Inflammatory macrophage treated with lipopolysaccharide for 1 hour (primary cell): Measurements from ENCODE around the gene ALPI.
"Not testable (repeated sequence)": the region's sequence is repeated elsewhere in the genome, so short reads cannot be mapped to it uniquely, and the experiment has no call there.

Source experiments
- DNase-seq, 2 donors: peaks; one replicate each; pipeline ENCODE4 v3.0.0-alpha.2; 2020 to 2022

Gene ALPI

DNA sequence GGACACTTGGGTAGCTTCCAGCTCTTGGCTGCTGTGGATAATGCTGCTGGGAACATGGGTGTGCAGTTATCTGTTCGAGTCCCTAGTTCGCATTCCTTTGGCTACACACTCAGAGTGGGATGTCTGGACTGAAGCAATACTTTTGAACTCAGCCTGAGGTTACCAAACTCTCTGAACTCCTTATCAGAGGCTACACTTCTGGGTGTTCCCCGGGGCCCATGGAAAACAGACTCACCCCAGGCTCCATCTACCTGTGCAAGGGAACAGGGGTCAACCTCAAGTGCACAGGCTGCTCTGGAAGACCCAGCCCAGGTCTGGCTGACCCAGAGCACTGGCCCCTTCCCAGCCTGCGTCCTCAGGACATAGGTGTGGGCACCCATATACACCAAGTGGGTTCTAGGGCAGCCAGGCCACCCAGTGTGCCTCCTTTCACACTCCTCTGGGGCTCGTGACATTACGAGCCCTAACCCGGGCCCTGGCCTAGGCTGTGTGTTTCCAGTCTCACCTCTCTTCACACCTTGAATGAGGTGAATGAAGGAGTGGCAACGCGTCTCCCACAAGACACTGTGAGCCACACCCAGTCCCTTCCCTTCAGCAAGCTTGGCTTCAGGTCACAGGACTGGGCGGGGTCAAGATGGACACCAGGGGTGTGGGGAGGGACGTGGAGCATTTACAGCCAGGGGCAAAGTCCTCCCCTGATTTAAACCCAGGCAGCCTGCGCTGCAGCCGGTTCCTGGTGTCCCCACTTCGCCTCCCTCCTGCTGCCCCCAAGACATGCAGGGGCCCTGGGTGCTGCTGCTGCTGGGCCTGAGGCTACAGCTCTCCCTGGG lies at the start of gene ALPI:
Gene ALPI (plus strand): TSS at position 728 of the 830 bp plus-strand sequence. CDS start 47 bp downstream, at position 775.
- no peak for DNase-seq

DNA sequence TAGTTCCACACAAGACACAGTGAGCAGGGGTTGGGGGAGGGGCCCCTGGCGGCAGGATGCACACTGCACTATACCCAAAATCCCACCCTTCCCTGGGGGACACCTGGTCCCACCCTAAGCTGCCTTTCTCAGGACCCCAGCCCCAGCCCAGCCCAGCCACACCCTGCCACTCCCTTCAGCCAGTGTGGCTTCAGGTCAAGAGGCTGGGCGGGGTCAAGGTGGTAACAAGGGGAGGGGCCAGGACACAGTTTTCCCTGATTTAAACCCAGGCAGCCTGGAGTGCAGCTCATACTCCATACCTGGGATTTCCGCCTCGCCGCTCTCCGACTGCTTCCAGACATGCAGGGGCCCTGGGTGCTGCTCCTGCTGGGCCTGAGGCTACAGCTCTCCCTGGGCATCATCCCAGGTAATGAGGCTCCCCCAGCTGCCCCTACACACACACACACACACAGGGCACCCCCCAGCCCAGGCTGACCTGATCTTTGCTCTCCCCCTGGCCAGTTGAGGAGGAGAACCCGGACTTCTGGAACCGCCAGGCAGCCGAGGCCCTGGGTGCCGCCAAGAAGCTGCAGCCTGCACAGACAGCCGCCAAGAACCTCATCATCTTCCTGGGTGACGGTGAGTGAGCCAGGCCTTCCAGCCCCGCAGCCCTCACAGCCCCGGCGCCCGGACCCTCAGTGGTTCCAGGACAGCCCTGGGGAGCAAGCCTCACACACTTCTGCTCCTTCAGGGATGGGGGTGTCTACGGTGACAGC lies 49.2 kb upstream of the ALPI start, which contains the start of gene ALPG:
Gene ALPG (plus strand): TSS at position 289 of the 755 bp plus-strand sequence. CDS start 51 bp downstream, at position 340.
- DNase-seq, result no peak

DNA sequence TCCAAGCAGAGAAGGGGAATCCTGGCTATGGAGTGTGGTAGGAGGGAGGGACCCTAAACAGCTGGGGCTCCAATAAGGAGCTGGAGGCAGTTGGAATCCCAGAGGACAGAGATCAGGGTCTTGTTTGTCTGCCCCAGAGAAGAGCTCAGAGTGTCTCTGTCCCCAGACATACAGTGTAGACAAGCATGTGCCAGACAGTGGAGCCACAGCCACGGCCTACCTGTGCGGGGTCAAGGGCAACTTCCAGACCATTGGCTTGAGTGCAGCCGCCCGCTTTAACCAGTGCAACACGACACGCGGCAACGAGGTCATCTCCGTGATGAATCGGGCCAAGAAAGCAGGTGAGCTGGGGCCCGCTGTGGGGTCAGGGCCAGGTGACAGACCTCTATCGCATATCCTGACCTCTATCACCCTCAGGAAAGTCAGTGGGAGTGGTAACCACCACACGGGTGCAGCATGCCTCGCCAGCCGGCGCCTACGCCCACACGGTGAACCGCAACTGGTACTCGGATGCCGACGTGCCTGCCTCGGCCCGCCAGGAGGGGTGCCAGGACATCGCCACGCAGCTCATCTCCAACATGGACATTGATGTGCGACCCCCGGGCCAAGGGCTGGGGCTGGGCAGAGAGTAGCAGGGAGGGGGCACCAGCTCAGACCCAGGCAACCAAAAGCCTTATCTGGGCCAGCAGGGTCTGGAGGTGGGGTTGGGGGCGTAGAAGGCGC lies 48.4 kb upstream of the ALPI start:
- DNase-seq, result not testable (repeated sequence)

DNA sequence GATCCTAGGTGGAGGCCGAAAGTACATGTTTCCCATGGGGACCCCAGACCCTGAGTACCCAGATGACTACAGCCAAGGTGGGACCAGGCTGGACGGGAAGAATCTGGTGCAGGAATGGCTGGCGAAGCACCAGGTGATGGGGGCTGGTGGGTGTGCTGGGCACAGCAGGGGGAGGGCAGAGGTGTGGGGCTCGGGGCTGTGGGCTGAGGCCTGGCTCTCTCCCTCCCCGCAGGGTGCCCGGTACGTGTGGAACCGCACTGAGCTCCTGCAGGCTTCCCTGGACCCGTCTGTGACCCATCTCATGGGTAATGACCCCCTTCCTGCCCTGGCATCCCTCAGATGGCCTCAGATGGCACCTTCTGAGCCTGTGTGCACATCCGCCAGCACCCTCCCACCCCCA lies 47.7 kb upstream of the ALPI start:
- not testable (repeated sequence) for DNase-seq

DNA sequence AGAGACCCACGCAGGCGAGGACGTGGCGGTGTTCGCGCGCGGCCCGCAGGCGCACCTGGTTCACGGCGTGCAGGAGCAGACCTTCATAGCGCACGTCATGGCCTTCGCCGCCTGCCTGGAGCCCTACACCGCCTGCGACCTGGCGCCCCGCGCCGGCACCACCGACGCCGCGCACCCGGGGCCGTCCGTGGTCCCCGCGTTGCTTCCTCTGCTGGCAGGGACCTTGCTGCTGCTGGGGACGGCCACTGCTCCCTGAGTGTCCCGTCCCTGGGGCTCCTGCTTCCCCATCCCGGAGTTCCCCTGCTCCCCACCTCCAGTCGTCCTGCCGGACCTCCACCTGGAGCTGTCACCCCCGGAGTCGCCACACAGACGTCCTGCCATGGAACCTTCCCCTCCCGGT lies 46.3 kb upstream of the ALPI start:
- not testable (repeated sequence) for DNase-seq

DNA sequence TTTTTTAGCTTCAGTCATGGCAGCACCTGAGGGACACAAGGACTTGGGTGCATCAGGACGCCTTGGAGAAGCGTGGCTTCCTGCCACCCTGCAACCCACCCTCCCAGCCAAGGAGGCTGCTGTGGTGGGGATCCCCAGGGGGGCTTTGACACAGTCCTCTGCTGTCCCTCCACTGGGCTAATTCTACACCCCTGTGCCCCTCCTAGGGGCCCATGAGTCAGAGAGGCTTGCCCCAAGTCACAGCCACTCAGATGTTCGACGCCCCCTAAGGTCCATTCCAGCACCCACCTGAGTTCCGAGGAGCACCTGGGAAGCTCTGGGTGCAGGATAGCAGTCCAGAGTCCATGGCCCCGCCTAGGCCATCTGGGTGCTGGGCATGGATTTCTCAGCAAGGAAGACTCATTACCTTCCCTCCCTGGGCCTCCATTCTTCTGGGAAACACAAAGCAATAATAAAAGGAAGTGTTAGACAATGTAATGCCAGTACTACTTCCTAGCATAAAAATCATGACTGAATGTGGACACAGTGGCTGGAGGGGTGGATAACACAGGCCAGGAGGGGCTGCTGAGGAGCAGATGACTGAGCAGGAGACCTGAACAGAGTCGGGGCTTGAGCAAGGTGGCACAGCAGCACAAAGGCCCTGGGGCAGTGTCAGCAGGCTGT lies 45.6 kb upstream of the ALPI start:
- no peak for DNase-seq

DNA sequence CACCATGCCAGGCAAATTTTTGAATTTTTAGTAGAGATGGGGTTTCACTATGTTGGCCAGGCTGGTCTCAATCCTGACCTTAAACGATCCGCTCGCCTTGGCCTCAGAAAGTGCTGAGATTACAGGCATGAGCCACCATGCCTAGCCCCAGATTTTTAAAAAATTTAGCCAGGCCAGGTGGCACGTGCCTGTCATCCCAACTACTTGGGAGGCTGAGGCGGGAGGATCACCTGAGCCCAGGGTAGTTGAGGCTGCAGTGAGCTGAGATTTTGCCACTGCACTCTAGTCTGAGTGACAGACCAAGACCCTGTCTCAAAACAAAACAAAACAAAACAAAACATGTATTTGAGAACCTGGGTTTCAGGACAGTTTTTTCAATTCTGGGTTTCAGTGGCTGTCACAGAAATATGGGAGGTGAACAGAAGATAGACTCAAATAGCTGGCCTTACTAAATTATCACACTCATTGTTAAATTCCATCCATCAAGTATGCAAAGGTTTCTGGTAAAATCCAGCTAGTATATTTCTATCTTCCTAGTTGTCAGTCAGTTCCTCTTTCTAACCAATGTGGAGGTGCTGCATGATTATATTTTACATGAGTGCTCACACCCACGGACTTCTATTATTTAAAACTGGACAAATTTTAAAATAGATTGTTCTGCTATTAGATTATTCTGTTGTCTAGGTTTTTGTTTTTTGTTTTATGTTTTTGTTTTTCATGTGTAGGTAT lies 43.9 kb upstream of the ALPI start:
- no peak for DNase-seq

DNA sequence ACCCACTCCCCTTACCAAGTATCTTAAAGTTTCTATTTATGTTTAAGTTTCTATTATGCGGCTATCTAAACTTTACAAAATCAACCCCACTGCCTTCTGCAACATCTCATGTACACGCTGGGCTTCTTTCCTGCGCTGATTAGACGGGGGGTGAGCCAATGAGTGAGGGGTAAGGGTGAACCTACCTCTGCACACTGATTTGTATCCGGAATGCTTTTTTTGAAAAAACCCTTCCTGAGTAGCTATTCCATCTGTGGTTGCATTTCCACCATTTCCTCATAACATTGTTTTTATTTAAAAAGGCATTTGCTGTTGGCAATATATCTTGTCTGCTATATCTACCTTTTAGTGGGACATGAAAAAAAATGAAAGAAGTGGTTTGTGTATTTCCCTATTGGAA lies 43.0 kb upstream of the ALPI start:
- no peak for DNase-seq

DNA sequence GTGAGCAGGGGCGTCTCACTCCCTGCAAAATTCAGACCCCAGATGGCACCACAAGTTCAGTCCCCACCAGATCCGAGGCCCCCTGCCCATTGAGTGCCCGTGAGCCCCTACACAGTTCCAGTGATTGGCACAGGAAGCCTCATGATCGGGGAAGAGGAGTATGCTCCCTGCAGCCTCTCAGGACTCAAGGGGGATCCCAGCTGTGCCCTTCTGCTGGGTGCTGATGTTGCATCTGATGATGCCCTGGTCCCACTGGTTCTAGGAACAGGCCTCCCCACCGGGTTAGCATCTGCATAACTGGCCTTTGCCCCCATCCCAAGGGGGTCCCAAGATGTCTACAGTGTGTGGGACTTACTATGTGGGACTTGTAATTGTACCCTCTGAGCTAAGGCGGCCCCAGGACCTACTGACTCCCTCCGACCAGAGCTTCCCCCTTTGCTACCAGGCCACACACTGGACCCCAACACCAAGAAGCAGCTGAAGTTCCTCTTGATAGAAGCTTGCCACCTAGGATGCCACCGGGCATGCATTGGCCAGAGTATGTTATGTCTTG lies 40.7 kb upstream of the ALPI start:
- DNase-seq, result no peak

DNA sequence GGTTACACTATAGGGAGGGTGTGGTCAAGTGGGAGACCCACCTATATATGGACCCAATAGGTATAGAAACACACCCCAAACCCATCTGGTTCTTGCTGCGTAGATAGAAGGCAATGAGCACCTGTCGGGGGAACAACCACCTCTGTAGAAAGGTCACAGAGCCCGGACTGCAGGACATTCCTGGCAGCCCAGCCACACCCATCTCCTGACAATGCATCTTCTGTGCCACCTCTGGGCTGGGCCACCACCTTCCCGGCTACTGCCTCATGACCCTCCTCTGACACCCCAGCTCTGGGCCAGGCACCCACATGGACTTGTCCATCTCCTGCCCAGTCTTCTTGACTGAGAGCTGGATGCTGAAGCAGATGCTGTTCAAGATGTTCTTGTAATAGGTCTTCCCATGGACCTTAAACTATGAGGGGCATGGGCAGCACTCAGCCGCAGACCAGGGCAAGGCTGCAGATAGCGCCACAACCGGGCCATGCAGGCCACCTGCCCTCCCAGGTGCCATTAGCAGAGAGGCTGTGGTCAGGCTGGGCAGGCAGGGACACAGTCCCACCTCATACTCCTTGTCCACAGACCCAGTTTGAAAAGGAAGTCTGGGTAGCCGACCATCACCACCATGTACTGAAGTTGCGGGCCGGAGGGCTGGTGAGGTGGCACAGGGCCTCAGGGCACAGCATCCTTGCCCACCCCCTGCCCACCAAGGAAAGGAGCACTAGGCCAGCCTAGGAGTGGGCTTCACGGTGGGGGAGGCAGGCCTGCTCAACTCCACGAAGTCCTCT lies 40.0 kb upstream of the ALPI start:
- no peak for DNase-seq

DNA sequence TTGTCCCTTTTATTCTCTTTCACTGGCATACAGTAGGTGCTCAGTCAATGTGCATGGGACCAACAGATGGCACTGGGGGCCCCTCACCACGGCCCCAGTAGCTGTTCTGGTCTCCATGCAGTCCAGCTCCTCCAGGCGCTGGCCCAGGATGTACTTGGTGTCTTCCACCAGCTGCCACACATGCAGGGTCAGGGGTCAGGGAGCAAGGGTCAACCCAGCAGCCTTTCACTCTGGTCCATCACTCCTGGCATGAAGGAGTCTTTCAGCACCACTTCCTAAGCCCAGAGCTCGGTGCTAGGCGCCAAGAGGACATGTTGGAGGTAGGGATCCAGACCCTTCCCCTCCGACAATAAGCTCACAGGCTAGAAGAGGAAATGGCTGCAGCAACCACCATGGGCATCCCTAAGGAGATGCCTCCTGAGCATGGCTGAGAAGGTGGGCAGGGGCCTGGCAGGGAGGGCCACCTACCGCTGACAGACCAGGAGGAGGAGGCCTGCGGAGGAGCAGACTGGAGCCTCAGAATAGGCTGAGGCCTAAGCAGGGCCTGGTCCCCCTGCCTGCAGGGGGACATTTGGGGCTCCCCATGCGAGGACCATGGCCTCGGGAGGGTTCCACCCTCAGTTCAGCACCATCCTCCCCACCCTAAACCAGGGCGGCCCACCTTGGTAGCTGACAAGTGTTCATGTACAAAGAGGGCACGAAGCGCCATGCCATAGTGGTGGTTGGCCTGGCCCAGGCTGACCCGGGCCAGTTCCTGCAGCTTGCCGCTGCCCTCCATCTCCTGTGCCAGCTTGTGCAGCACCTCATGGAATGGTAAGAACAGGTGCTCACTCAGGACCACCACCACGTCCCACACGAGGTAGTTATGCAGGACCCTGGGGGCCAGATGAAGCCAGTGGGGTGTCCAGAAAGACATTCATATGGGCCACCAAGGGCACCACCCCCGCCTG lies 39.2 kb upstream of the ALPI start:
- DNase-seq, result no peak

DNA sequence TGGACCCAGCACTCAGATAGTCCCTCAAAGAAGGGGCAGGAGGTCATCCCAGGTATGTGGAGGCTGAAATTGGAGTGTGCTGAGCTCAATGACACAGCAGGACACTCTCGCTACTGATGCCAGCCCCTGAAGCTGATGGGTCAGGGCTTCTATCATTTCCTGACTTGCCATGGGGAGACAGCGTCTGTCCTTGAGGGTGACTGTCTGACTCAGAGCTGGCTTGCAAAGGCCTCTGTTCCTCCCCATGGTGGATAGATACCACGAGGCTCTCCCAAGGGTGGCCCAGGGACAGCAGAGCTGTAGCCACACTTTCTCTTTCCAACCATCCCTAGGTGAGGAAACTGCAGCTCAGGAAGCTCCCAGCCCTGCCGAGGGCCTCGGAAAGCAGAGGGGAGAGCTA lies 38.5 kb upstream of the ALPI start:
- DNase-seq, result no peak

DNA sequence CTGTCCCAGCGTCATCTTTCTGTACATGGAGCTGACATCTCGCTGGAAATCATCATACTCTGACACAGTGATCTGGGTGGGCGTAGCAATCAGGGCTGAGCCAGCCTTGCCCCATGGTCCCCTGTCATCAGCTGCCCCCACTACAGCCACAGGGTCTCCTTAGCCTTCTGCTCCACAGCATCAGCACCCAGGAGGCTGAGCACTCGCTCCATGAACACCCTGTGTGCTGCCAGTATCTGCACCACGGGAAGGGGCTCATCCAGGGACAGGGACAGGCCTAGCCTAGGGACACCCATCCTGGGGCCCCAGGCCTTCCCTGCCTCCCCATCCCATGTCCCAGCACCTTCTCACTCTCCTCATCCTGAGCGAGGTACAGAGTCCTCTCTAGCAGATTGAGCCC lies 37.9 kb upstream of the ALPI start:
- DNase-seq, result no peak

DNA sequence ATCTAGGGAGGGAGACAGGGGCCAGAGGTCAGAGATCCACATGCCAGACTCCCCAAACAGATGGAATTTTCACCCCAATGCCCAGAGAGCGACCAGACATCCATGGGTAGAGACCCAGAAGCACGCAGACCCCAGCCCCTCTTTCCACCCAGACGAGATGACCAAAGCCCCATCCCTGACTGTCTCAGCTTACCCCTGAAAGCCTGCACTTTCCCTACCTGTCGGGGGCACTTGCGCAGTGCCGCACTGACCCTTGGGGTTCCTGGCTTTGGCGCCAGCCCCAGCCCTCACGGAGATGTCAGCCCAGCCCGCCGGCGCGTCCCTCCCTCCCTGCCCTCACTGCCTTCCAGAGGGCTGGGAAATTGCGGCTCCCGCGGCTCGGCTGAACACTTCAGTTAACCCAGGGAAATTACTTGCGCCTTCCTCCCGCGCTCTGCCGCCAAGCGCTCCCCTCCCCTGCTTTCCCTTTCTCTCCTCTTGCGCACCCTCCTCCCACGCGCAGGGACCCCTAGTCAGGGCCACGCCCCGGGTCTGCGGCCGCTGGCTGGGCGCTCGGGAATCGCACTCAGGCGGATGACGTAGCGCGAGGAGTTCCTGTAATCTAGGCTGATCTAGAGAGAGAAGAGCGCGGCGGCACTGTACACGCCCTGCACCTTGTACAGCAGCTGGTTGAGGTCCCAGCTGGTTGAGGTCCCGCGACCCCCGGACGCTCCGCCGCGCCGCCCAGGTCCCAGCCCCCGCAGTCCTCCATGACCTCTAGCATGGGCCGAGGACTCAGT lies 37.3 kb upstream of the ALPI start:
- peak; percentile 14 to 37 for DNase-seq

DNA sequence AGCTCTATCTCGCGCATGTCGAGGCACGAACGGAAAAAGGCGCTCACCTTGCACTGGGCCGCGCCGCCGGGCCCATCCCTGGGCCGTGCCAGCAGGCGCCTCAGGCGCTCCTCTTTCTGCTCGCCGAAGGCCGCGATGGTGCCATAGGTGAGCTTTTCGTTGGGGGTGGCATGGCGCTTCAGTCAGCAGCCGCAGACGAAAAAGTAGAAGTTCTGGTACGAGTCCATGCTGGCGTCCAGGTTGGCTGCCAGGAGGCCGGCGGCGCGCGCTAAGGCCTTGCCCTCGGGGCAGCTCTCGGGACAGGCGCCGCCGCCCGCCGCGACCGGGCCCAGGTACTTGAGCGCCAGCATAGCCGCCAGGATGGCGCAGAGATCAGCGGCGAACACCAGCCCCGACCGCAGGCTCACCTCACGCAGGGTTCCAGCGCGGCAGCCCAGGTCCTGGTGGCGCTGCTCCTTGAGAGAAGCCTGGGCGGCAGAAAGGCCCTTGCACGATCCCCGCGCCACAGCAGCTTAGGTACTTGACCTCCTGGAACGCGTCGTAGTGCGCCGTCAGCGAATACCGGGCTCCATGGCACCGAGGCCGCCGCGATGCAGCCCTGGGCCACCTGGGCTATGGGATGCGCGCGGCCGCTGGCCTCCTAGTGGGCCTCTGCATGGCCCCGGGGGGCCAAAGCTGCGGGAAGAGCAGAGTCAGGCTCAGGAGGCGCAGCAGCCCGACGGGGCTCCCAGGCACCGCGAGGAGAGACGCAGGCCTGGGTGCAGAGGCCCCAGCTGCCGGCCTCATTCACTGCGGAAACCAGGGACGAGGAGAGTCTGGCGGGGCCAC lies 36.5 kb upstream of the ALPI start:
- DNase-seq, result no peak

DNA sequence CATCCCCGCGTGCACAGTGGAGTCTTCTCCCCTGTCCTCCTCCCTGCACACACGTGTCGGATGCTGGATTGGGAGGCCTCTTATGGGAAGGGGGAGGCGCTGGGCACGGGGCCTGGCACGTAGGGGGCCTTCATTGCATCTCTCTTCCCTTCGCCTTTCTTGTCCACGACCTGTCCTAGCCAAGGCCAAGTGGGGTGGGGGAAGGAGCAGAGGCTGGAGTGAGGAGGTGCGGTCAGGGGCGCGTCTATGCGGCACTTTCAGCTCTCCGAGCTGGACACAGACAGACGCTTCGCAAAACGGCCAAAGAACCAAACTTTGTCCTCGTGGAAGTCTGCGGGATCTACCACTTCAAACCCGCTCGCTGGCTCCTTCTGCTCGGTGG lies 35.9 kb upstream of the ALPI start:
- no peak for DNase-seq

DNA sequence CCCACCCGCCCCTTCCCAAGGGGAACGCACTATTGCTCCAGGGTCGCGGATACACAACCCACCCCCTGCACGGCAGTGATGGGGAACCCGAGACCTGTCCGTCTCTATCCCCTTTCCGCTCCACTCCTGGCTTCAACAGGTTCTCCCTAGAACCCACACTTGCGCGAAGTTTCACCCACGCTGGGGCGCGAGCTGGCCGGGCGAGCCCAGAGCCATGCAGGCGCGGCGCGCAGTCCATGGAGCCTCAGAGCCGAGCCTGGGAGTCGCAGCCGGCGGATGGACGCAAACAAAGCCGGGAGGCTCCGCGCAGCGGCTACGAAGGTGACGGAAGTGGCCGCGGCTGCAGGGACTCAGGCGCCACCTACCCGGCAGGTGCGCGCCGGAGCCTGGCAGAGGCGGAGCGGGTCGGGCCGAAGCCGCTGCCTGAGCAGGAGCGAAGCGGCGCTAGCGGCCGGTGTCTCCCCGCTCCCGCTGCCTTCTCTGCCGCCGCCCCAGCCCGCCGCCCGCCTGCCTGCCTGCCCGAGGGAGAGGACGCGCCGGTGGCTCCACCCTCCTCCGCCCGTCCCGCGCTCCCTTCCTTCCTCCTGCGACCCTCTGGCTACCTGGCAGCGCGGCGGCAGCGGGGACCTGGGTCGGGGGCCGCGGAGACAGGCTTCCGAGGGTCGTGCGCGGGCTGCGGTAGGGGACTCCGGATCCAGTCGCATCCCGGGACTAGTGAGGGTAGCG lies 35.3 kb upstream of the ALPI start:
- no peak for DNase-seq
